ENCODE results near the gene CRYL1. TPM values are rescaled to one million over a fixed set of nuclear protein-coding genes. Genes with fewer than 3 reads are reported as not detected.

Gene CRYL1
- total and polyA plus RNA-seq, 2 donors (not counting 1 experiment from before 2014, with no cell fraction given), result 6.5 to 15.1 TPM

GRCh38 chr13:20395061-20395916 lies 130.4 kb downstream of the CRYL1 start:
- no peak overlapping the region for H3K4me3 ChIP-seq (ENCODE audit: control extremely low read depth in 1 of 5, extremely low read depth in 1 of 5, insufficient read depth in 1 of 5, low read depth in 2 of 5, low read length in 4 of 5)
- H3K9ac ChIP-seq (ENCODE audit: low read length), result no peak overlapping the region
- ATAC-seq (ENCODE audit: low read depth) (no peak), DNase-seq (no peak)
- H3K4me1 ChIP-seq (ENCODE audit: control insufficient read depth in 2 of 2, insufficient read depth in 2 of 2, low read length in 2 of 2), result no peaks in the 10 kb centered on the region
- H3K27ac ChIP-seq (ENCODE audit: low read length in 2 of 2), result no peak overlapping the region
- no peaks in the 10 kb centered on the region for H4K20me1 ChIP-seq (ENCODE audit: control insufficient read depth, insufficient read depth, low read length, poor library complexity, severe bottlenecking)
- H2AFZ ChIP-seq (ENCODE audit: insufficient read depth, low read depth, low read length, poor library complexity, severe bottlenecking), result no peak overlapping the region
- intact Hi-C loops (cut with micrococcal nuclease), result no loop called here
- no peaks in the 10 kb centered on the region for H3K79me2 ChIP-seq (ENCODE audit: control insufficient read depth, insufficient read depth, low read length)
- no peak overlapping the region for H3K4me2 ChIP-seq (replicated peaks; ENCODE audit: low read depth, low read length, poor library complexity, severe bottlenecking)
- no peaks in the 10 kb centered on the region for H3K4me1 Mint-ChIP-seq
- 95% methylated on average over 25 of the region's 26 CpGs for WGBS (ENCODE audit: insufficient coverage)
- no peak overlapping the region for H3K27ac Mint-ChIP-seq
- H3K27me3 Mint-ChIP-seq, result no peaks in the 10 kb centered on the region
- TF ChIP-seq EZH2 (IDR thresholded peaks at IDR 0.05; ENCODE audit: borderline replicate concordance, insufficient read depth, low read depth, low read length, poor library complexity, severe bottlenecking), result no peak
- no peak for TF ChIP-seq CTCF (IDR thresholded peaks at IDR 0.05)
- POLR2A ChIA-PET, result no interaction called here
- no peaks in the 10 kb centered on the region for H3K36me3 ChIP-seq (replicated peaks in 1 of 2; ENCODE audit: control extremely low read depth in 1 of 2, control insufficient read depth in 1 of 2, extremely low read depth in 1 of 2, insufficient read depth in 2 of 2, low read length in 1 of 2)
- no peaks in the 10 kb centered on the region for H3K27me3 ChIP-seq (replicated peaks in 1 of 4; ENCODE audit: control extremely low read depth in 1 of 4, control insufficient read depth in 3 of 4, insufficient read depth in 4 of 4, low read length in 3 of 4)
- CTCF ChIA-PET, result no interaction called here
- H3K9me3 Mint-ChIP-seq (ENCODE audit: insufficient read depth), result no peaks in the 10 kb centered on the region
- no peak overlapping the region for H3K4me3 Mint-ChIP-seq
- peaks cover 0 to 24% (median 0%) of the 10 kb centered on the region in 3 donors for H3K9me3 ChIP-seq (ENCODE audit: control extremely low read depth in 1 of 3, control insufficient read depth in 2 of 3, insufficient read depth in 1 of 3, low read length in 2 of 3)

DNA sequence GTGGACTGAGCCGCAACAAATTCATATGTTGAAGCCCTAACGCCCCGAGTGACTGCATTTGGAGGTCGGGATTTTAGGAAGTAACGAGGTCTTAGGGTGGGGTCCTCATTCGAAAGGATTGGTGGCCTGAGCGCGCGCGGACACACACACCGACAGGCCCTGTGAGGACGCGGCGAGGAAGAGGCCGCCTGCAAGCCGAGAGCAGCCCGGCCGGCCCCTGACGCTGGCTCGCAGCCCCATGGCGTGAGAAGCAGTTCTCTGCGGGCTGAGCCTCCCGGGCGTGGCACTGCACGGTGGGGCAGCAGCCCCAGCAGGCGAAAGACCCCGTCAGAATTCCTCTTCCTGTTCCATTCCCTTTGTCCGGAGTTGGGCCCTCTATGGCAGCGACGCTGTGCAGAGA lies 131.2 kb downstream of the CRYL1 start:
- Mint-ChIP-seq H3K27me3 (no peaks in the 10 kb centered on the region), H3K27ac (no peak overlapping the region), H3K9me3 (ENCODE audit: insufficient read depth) (no peaks in the 10 kb centered on the region), H3K4me1 (no peaks in the 10 kb centered on the region), H3K4me3 (no peak overlapping the region)
- H3K4me3 ChIP-seq (ENCODE audit: control extremely low read depth in 1 of 5, extremely low read depth in 1 of 5, insufficient read depth in 1 of 5, low read depth in 2 of 5, low read length in 4 of 5), result no peak overlapping the region
- POLR2A ChIA-PET, result no interaction called here
- TF ChIP-seq EZH2 (IDR thresholded peaks at IDR 0.05; ENCODE audit: borderline replicate concordance, insufficient read depth, low read depth, low read length, poor library complexity, severe bottlenecking) (no peak), CTCF (IDR thresholded peaks at IDR 0.05) (no peak)
- no peak for DNase-seq
- H2AFZ ChIP-seq (ENCODE audit: insufficient read depth, low read depth, low read length, poor library complexity, severe bottlenecking), result no peak overlapping the region
- H3K79me2 ChIP-seq (ENCODE audit: control insufficient read depth, insufficient read depth, low read length), result no peaks in the 10 kb centered on the region
- H3K36me3 ChIP-seq (replicated peaks in 1 of 2; ENCODE audit: control extremely low read depth in 1 of 2, control insufficient read depth in 1 of 2, extremely low read depth in 1 of 2, insufficient read depth in 2 of 2, low read length in 1 of 2), result no peaks in the 10 kb centered on the region
- no peaks in the 10 kb centered on the region for H3K4me1 ChIP-seq (ENCODE audit: control insufficient read depth in 2 of 2, insufficient read depth in 2 of 2, low read length in 2 of 2)
- WGBS (ENCODE audit: insufficient coverage), result 68% methylated on average over 29 of the region's 30 CpGs
- H3K27ac ChIP-seq (ENCODE audit: low read length in 2 of 2), result no peak overlapping the region
- intact Hi-C loops (cut with micrococcal nuclease), result no loop called here
- H3K27me3 ChIP-seq (replicated peaks in 1 of 4; ENCODE audit: control extremely low read depth in 1 of 4, control insufficient read depth in 3 of 4, insufficient read depth in 4 of 4, low read length in 3 of 4), result no peaks in the 10 kb centered on the region
- CTCF ChIA-PET, result no interaction called here
- no peak overlapping the region for H3K9ac ChIP-seq (ENCODE audit: low read length)
- no peak overlapping the region for H3K4me2 ChIP-seq (replicated peaks; ENCODE audit: low read depth, low read length, poor library complexity, severe bottlenecking)
- peaks cover 0 to 24% (median 0%) of the 10 kb centered on the region in 3 donors for H3K9me3 ChIP-seq (ENCODE audit: control extremely low read depth in 1 of 3, control insufficient read depth in 2 of 3, insufficient read depth in 1 of 3, low read length in 2 of 3)
- H4K20me1 ChIP-seq (ENCODE audit: control insufficient read depth, insufficient read depth, low read length, poor library complexity, severe bottlenecking), result no peaks in the 10 kb centered on the region
- ATAC-seq (ENCODE audit: low read depth), result no peak
